Pancreas (tissue), 10 donors: ENCODE results near the gene CNDP1. TPM values are rescaled to one million over a fixed set of nuclear protein-coding genes. Genes with fewer than 3 reads are reported as not detected.

Experiments used
- ATAC-seq, 4 donors: fragments of 200-7000 bp; cut with Tn5 transposase; one replicate each; pipeline versions ENCODE4 v1.8.0 to v1.9.1; 2020; ENCODE audit warnings: mild to moderate bottlenecking in 4 of 4, moderate library complexity in 4 of 4
- DNase-seq, 6 donors: peaks; one replicate each; pipeline ENCODE4 v3.0.0-alpha.2; 2020
- FAIRE-seq: peaks from 2 replicates; lab custom pipeline; 2012; peaks lifted over from hg19 to GRCh38; lab: Jason Lieb, UNC
- H3K27ac ChIP-seq, 4 donors: fragments of 200-600 bp; sonication (generic); 1 replicate in 3 of 4; 2 replicates in 1 of 4; pipeline versions ENCODE4 v1.5.0 to v1.8.0; 2020
- H3K27me3 ChIP-seq, 4 donors: fragments of 200-600 bp; one replicate each; pipeline ENCODE4 v1.8.0; 2021
- H3K36me3 ChIP-seq, 3 donors: fragments of 200-600 bp; sonication (generic) in 1 of 3; one replicate each; pipeline versions ENCODE4 v1.5.0 to v1.8.0; 2020 to 2021
- H3K4me1 ChIP-seq, 3 donors: fragments of 200-600 bp; one replicate each; pipeline ENCODE4 v1.8.0; 2021
- H3K4me3 ChIP-seq, 4 donors: fragments of 200-600 bp; sonication (generic) in 2 of 4; one replicate each; pipeline versions ENCODE4 v1.5.0 to v1.8.0; 2020 to 2021
- H3K9me3 ChIP-seq, 4 donors: fragments of 200-600 bp; one replicate each; pipeline ENCODE4 v1.8.0; 2021
- CTCF ChIP-seq, 4 donors: fragments of 200-600 bp; sonication (generic) in 3 of 4; IDR thresholded peaks; one replicate each; pipeline versions ENCODE4 v1.5.0 to v1.8.0; 2021; ENCODE audit warnings: antibody characterized with exemption in 4 of 4
- WGBS, 2 donors: extraction: QIAGEN DNeasy Blood & Tissue Kit; methylation state at CpG; one replicate each; pipeline ENCODE4 v1.1.7; 2013; 5-methylcytosine and 5-hydroxymethylcytosine counted together
- intact Hi-C, 3 donors: fragments of 100-400 bp; cut with DNase I; formaldehyde crosslinking; loops; one replicate each; pipeline versions ENCODE4 v1.11.1 to v1.14.2; 2022
- polyA plus RNA-seq, 2 donors: library from polyadenylated mRNA; stranded (reverse); fragments of 200-250 nt; gene quantifications; one replicate each; pipeline ENCODE4 v1.2.3, GENCODE V29; 2013
- total RNA-seq, 6 donors: library from RNA; stranded (reverse); fragmentation: NEBNext Ultra II Directional in 4 of 6; extraction: Animal tissue kit (Norgen Biotek cat#: 25700) in 4 of 6; gene quantifications; one replicate each; pipeline versions ENCODE4 v1.2.1 to v1.2.4, GENCODE V29; 2021 to 2023
- donor health status: healthy with polysubstance abuse.
- donor health status: DM: no; HTN: no; CAD: no; lungs with moderate emphysema.
- donor health status: DM: no; HTN: no; CAD: no.
- donor health status: control.
- donor health status: control.
- donor health status: Bipolar disorder and iron deficiency.
- donor health status: DM: yes; HTN: yes; CAD: no.
- donor health status: DM: no; HTN: no; CAD: no.
- donor health status: DM: no; HTN: no; CAD: no.
- donor health status: DM: yes; HTN: yes; CAD: no.

The CNDP1 gene
- under 1 TPM in 4 of 6 donors, not detected in 2; 0.09 to 0.35 (median 0.20) TPM for total RNA-seq
- polyA plus RNA-seq, result under 1 TPM; 0.14 to 0.84 TPM

- no peak within 1 kb of the TSS for H3K4me3 ChIP-seq
- no peak for FAIRE-seq
- DNase-seq, result no peak
- intact Hi-C loops, result no loop called here
- H3K4me1 ChIP-seq, result peaks cover 0 to 3% (median 3%) of the 10 kb centered on the region in 3 donors
- TF ChIP-seq CTCF (IDR thresholded peaks at IDR 0.05), result no peak
- H3K27ac ChIP-seq, result no peak within 1 kb of the TSS
- no peak for ATAC-seq
- no peaks in the 10 kb centered on the region for H3K36me3 ChIP-seq
- WGBS, 2 donors, result 90 to 91% methylated on average over 21 of the region's 21 CpGs
- no peaks in the 10 kb centered on the region for H3K27me3 ChIP-seq
- H3K9me3 ChIP-seq, result no peaks in the 10 kb centered on the region
Measured at GRCh38 chr18:74534150-74534969, at the start of gene CNDP1. CNDP1 (plus strand) TSS chr18:74534500; CDS start chr18:74534668, 168 bp downstream.

- no peak overlapping the region for H3K4me3 ChIP-seq
- TF ChIP-seq CTCF (IDR thresholded peaks at IDR 0.05), result no peak
- no peaks in the 10 kb centered on the region for H3K9me3 ChIP-seq
- FAIRE-seq, result no peak
- no peak for DNase-seq
- no peaks in the 10 kb centered on the region for H3K36me3 ChIP-seq
- WGBS, 2 donors, result 86 to 95% methylated on average over 15 of the region's 15 CpGs
- ATAC-seq, result no peak
- no peak overlapping the region for H3K27ac ChIP-seq
- no peaks in the 10 kb centered on the region for H3K4me1 ChIP-seq
- H3K27me3 ChIP-seq, result no peaks in the 10 kb centered on the region
- intact Hi-C loops, result loop anchor here in 2 of 3 donors (5.0 to 10.0 kb wide), 2 partner anchors 131 to 134 kb away; no protein-coding TSS in a partner anchor
Measured at GRCh38 chr18:74486119-74486849, 48.0 kb upstream of the CNDP1 start.

- no peak for TF ChIP-seq CTCF (IDR thresholded peaks at IDR 0.05)
Measured at GRCh38 chr18:74488354-74488753, 45.9 kb upstream of the CNDP1 start.

GRCh38 chr18:74488864-74489263 lies 45.4 kb upstream of the CNDP1 start:
- WGBS, 2 donors, result 79 to 82% methylated on average over 8 of the region's 8 CpGs
- H3K27ac ChIP-seq, result no peak overlapping the region
- no peaks in the 10 kb centered on the region for H3K36me3 ChIP-seq
- intact Hi-C loops, result loop anchor here in 2 of 3 donors (5.0 to 10.0 kb wide), 2 partner anchors 134 to 137 kb away; no protein-coding TSS in a partner anchor
- H3K4me3 ChIP-seq, result no peak overlapping the region
- TF ChIP-seq CTCF (IDR thresholded peaks at IDR 0.05), result no peak
- H3K9me3 ChIP-seq, result no peaks in the 10 kb centered on the region
- FAIRE-seq, result no peak
- H3K27me3 ChIP-seq, result no peaks in the 10 kb centered on the region
- no peak for DNase-seq
- no peak for ATAC-seq
- H3K4me1 ChIP-seq, result no peaks in the 10 kb centered on the region

More at GRCh38 chr18:74488354-74488753, 45.9 kb upstream of the CNDP1 start:
- intact Hi-C loops, result loop anchor here in 2 of 3 donors (5.0 to 10.0 kb wide), 2 partner anchors 134 to 136 kb away; no protein-coding TSS in a partner anchor
- Histone ChIP-seq H3K36me3 (no peaks in the 10 kb centered on the region), H3K27me3 (no peaks in the 10 kb centered on the region), H3K27ac (no peak overlapping the region), H3K4me1 (no peaks in the 10 kb centered on the region), H3K4me3 (no peak overlapping the region), H3K9me3 (no peaks in the 10 kb centered on the region)
- WGBS, 2 donors, result 95 to 96% methylated on average over 8 of the region's 8 CpGs
- FAIRE-seq, result no peak
- no peak for ATAC-seq
- no peak for DNase-seq
